ENCODE results near the gene CNKSR2.

The CNKSR2 gene

GRCh38 chrX:21408307-21408706 is 34.1 kb downstream of the CNKSR2 start:
- H3K9ac ChIP-seq (ENCODE audit: low read length) = no peak overlapping the region
- no peak overlapping the region for H3K27ac ChIP-seq (ENCODE audit: low read length)
- no peak overlapping the region for H2AFZ ChIP-seq (ENCODE audit: low read depth, low read length)
- H3K4me3 ChIP-seq (ENCODE audit: low read length) = no peak overlapping the region
- no peaks in the 10 kb centered on the region for H3K36me3 ChIP-seq (replicated peaks; ENCODE audit: low read depth, low read length)
- H3K79me2 ChIP-seq (ENCODE audit: low read length) = no peaks in the 10 kb centered on the region
- no peaks in the 10 kb centered on the region for H4K20me1 ChIP-seq (ENCODE audit: insufficient read depth, low read length)
- no peaks in the 10 kb centered on the region for H3K27me3 ChIP-seq (ENCODE audit: low read depth, low read length)
- no peaks in the 10 kb centered on the region for H3K4me1 ChIP-seq (ENCODE audit: low read length)
- no peaks in the 10 kb centered on the region for H3K9me3 ChIP-seq (ENCODE audit: insufficient read depth, low read length)
- no peak for TF ChIP-seq CTCF (IDR thresholded peaks at IDR 0.05; ENCODE audit: low read depth, low read length)
- no peak for TF ChIP-seq EZH2phosphoT487 (IDR thresholded peaks at IDR 0.05; ENCODE audit: low read depth)
- H3K4me2 ChIP-seq (ENCODE audit: low read length) = no peak overlapping the region

GRCh38 chrX:21408788-21409187 is 34.6 kb downstream of the CNKSR2 start:
- no peaks in the 10 kb centered on the region for H3K36me3 ChIP-seq (replicated peaks; ENCODE audit: low read depth, low read length)
- no peak overlapping the region for H3K4me3 ChIP-seq (ENCODE audit: low read length)
- TF ChIP-seq CTCF (IDR thresholded peaks at IDR 0.05; ENCODE audit: low read depth, low read length) (no peak), EZH2phosphoT487 (IDR thresholded peaks at IDR 0.05; ENCODE audit: low read depth) (no peak)
- no peak overlapping the region for H3K4me2 ChIP-seq (ENCODE audit: low read length)
- no peak overlapping the region for H2AFZ ChIP-seq (ENCODE audit: low read depth, low read length)
- H3K9ac ChIP-seq (ENCODE audit: low read length) = no peak overlapping the region
- H4K20me1 ChIP-seq (ENCODE audit: insufficient read depth, low read length) = no peaks in the 10 kb centered on the region
- H3K27me3 ChIP-seq (ENCODE audit: low read depth, low read length) = no peaks in the 10 kb centered on the region
- no peaks in the 10 kb centered on the region for H3K4me1 ChIP-seq (ENCODE audit: low read length)
- no peaks in the 10 kb centered on the region for H3K79me2 ChIP-seq (ENCODE audit: low read length)
- no peaks in the 10 kb centered on the region for H3K9me3 ChIP-seq (ENCODE audit: insufficient read depth, low read length)
- no peak overlapping the region for H3K27ac ChIP-seq (ENCODE audit: low read length)

- no peak overlapping the region for H3K27ac ChIP-seq (ENCODE audit: low read length)
- H4K20me1 ChIP-seq (ENCODE audit: insufficient read depth, low read length) = no peaks in the 10 kb centered on the region
- H2AFZ ChIP-seq (ENCODE audit: low read depth, low read length) = no peak overlapping the region
- H3K9me3 ChIP-seq (ENCODE audit: insufficient read depth, low read length) = no peaks in the 10 kb centered on the region
- no peak overlapping the region for H3K9ac ChIP-seq (ENCODE audit: low read length)
- H3K36me3 ChIP-seq (replicated peaks; ENCODE audit: low read depth, low read length) = no peaks in the 10 kb centered on the region
- H3K4me1 ChIP-seq (ENCODE audit: low read length) = no peaks in the 10 kb centered on the region
- no peaks in the 10 kb centered on the region for H3K27me3 ChIP-seq (ENCODE audit: low read depth, low read length)
- H3K4me2 ChIP-seq (ENCODE audit: low read length) = no peak overlapping the region
- no peaks in the 10 kb centered on the region for H3K79me2 ChIP-seq (ENCODE audit: low read length)
- TF ChIP-seq CTCF (IDR thresholded peaks at IDR 0.05; ENCODE audit: low read depth, low read length) (no peak), EZH2phosphoT487 (IDR thresholded peaks at IDR 0.05; ENCODE audit: low read depth) (no peak)
- H3K4me3 ChIP-seq (ENCODE audit: low read length) = no peak overlapping the region
Measured at GRCh38 chrX:21412029-21412428, 37.8 kb downstream of the CNKSR2 start.

- H3K79me2 ChIP-seq (ENCODE audit: low read length) = no peaks in the 10 kb centered on the region
- H2AFZ ChIP-seq (ENCODE audit: low read depth, low read length) = no peak overlapping the region
- no peaks in the 10 kb centered on the region for H3K4me1 ChIP-seq (ENCODE audit: low read length)
- no peak overlapping the region for H3K27ac ChIP-seq (ENCODE audit: low read length)
- no peaks in the 10 kb centered on the region for H3K27me3 ChIP-seq (ENCODE audit: low read depth, low read length)
- no peaks in the 10 kb centered on the region for H3K36me3 ChIP-seq (replicated peaks; ENCODE audit: low read depth, low read length)
- H4K20me1 ChIP-seq (ENCODE audit: insufficient read depth, low read length) = no peaks in the 10 kb centered on the region
- no peak overlapping the region for H3K4me3 ChIP-seq (ENCODE audit: low read length)
- no peak overlapping the region for H3K4me2 ChIP-seq (ENCODE audit: low read length)
- H3K9me3 ChIP-seq (ENCODE audit: insufficient read depth, low read length) = 0 out of 2 replicates have a peak, but pooled peaks cover 4% of the 10 kb centered on the region
- TF ChIP-seq CTCF (IDR thresholded peaks at IDR 0.05; ENCODE audit: low read depth, low read length) (no peak), EZH2phosphoT487 (IDR thresholded peaks at IDR 0.05; ENCODE audit: low read depth) (no peak)
- no peak overlapping the region for H3K9ac ChIP-seq (ENCODE audit: low read length)
Measured at GRCh38 chrX:21412883-21413282, 38.7 kb downstream of the CNKSR2 start.

Data from OCI-LY3 (cell line).